Endothelial cell of umbilical vein (primary cell): ENCODE results near the gene ZNF778. TPM values are rescaled to one million over a fixed set of nuclear protein-coding genes. Genes with fewer than 3 reads are reported as not detected.
"Not testable (repeated sequence)": the region's sequence is repeated elsewhere in the genome, so short reads cannot be mapped to it uniquely, and the experiment has no call there.

Experiments
- BruUV-seq: library from RNA; stranded (reverse); fragments of 400-500 nt; replicated peaks from 2 replicates; lab custom pipeline; 2021; lab: Mats Ljungman, UMichigan
- CTCF ChIA-PET: fragments of 300-600, 350-600 bp; sonication (Branson Sonifier 250); formaldehyde crosslinking; loops from one replicate; lab custom pipeline; 2021; ENCODE audit warnings: antibody characterized with exemption, inconsistent platforms; lab: Charles Lee
- POLR2A ChIA-PET: fragments of 300-600, 350-600 bp; sonication (Branson Sonifier 250); formaldehyde crosslinking; loops from one replicate; lab custom pipeline; 2021; ENCODE audit warnings: antibody characterized with exemption, inconsistent platforms; lab: Charles Lee
- DNase-seq: peaks from one replicate; pipeline ENCODE4 v3.0.0-alpha.2; 2011; ENCODE audit warnings: low read depth, low spot score
- FAIRE-seq: peaks from 2 replicates; lab custom pipeline; 2011; peaks lifted over from hg19 to GRCh38; lab: Jason Lieb, UNC
- H2AFZ ChIP-seq: 2 replicates; pipeline ENCODE4 v1.6.0; 2012; ENCODE audit warnings: low read depth, low read length, control low read depth, inconsistent platforms
- H3K27ac ChIP-seq: 2 replicates; pipeline ENCODE4 v1.5.1; 2011; ENCODE audit warnings: low read depth, mild to moderate bottlenecking, control low read depth, low read length, moderate library complexity; ENCODE audit not compliant: insufficient read depth
- H3K27me3 ChIP-seq, 2 experiments: 2 replicates each; pipeline versions ENCODE4 v1.6.0 to v1.6.1; 2011; ENCODE audit warnings: low read length in 2 of 2, mixed read lengths in 1 of 2; ENCODE audit not compliant: control insufficient read depth in 2 of 2, insufficient read depth in 2 of 2
- H3K36me3 ChIP-seq, 2 experiments: 2 replicates in 1 of 2; 3 replicates in 1 of 2; pipeline ENCODE4 v1.5.1; 2011; ENCODE audit warnings: low read length in 2 of 2, mild to moderate bottlenecking in 1 of 2, moderate library complexity in 1 of 2; ENCODE audit not compliant: control insufficient read depth in 2 of 2, insufficient read depth in 2 of 2; ENCODE audit errors: extremely low read depth in 1 of 2
- H3K4me1 ChIP-seq: 3 replicates; pipeline ENCODE4 v1.5.1; 2011; ENCODE audit warnings: mild to moderate bottlenecking, low read length; ENCODE audit not compliant: control insufficient read depth, insufficient read depth; ENCODE audit errors: extremely low read depth
- H3K4me2 ChIP-seq: 2 replicates; pipeline ENCODE4 v1.6.1; 2011; ENCODE audit warnings: low read length, control low read depth, mixed read lengths; ENCODE audit not compliant: insufficient read depth
- H3K4me3 ChIP-seq, 3 experiments: fragments of 200-600 bp in 1 of 3; sonication (generic), shearing (Covaris generic) in 1 of 3; replicated peaks in 1 of 3; 2 replicates each; pipeline ENCODE4 v1.5.1; 2011 to 2016; ENCODE audit warnings: control low read depth in 3 of 3, low read length in 3 of 3, mild to moderate bottlenecking in 2 of 3, inconsistent platforms in 1 of 3, low read depth in 1 of 3, moderate library complexity in 1 of 3; ENCODE audit not compliant: insufficient read depth in 1 of 3
- H3K79me2 ChIP-seq: 2 replicates; pipeline ENCODE4 v1.6.0; 2012; ENCODE audit warnings: low read length, inconsistent platforms; ENCODE audit not compliant: control insufficient read depth, insufficient read depth
- H3K9ac ChIP-seq: replicated peaks from 2 replicates; pipeline ENCODE3; 2011; ENCODE audit warnings: low read length, control low read depth; ENCODE audit not compliant: insufficient read depth; ENCODE audit errors: extremely low read depth
- H3K9me1 ChIP-seq: replicated peaks from 3 replicates; pipeline ENCODE4 v1.6.0; 2011; ENCODE audit warnings: mild to moderate bottlenecking, low read length; ENCODE audit not compliant: control insufficient read depth, insufficient read depth; ENCODE audit errors: extremely low read depth
- H3K9me3 ChIP-seq: replicated peaks from 2 replicates; pipeline ENCODE4 v1.5.1; 2012; ENCODE audit warnings: low read length, inconsistent platforms; ENCODE audit not compliant: control insufficient read depth, insufficient read depth
- H4K20me1 ChIP-seq: replicated peaks from 2 replicates; pipeline ENCODE3; 2011; ENCODE audit warnings: mild to moderate bottlenecking, low read length; ENCODE audit not compliant: control insufficient read depth, insufficient read depth; ENCODE audit errors: extremely low read depth
- EZH2 ChIP-seq: IDR thresholded peaks from 2 replicates; pipeline ENCODE4 v1.6.1; 2012; ENCODE audit warnings: borderline replicate concordance, low read depth, mild to moderate bottlenecking, moderate library complexity, low read length, inconsistent platforms; ENCODE audit not compliant: severe bottlenecking
- FOS ChIP-seq: IDR thresholded peaks from 2 replicates; pipeline ENCODE4 v1.6.1; 2011; ENCODE audit warnings: mild to moderate bottlenecking, low read length, moderate library complexity, borderline replicate concordance; ENCODE audit not compliant: insufficient read depth
- GATA2 ChIP-seq: IDR thresholded peaks from 2 replicates; pipeline ENCODE4 v1.7.0; 2011; ENCODE audit warnings: low read depth, mild to moderate bottlenecking, moderate library complexity, mixed read lengths, low read length; ENCODE audit not compliant: insufficient read length, insufficient read depth
- JUN ChIP-seq: IDR thresholded peaks from 2 replicates; pipeline ENCODE4 v1.6.1; 2011; ENCODE audit warnings: borderline replicate concordance, low read depth; ENCODE audit not compliant: insufficient read length, insufficient read depth
- MAX ChIP-seq: IDR thresholded peaks from 2 replicates; pipeline ENCODE4 v1.6.1; 2011; ENCODE audit not compliant: insufficient read depth, insufficient read length
- MYC ChIP-seq: IDR thresholded peaks from one replicate; pipeline ENCODE4 v1.6.1; 2011; ENCODE audit warnings: mild to moderate bottlenecking, low read depth, low read length
- POLR2A ChIP-seq: IDR thresholded peaks from 2 replicates; pipeline ENCODE4 v1.6.1; 2012; ENCODE audit warnings: low read depth, mild to moderate bottlenecking, control low read depth, low read length
- POLR2AphosphoS5 ChIP-seq: IDR thresholded peaks from 2 replicates; pipeline ENCODE4 v1.6.1; 2012; ENCODE audit warnings: low read depth, mild to moderate bottlenecking, control low read depth, low read length, moderate library complexity; ENCODE audit not compliant: insufficient read depth
- dilution Hi-C: fragments of 300-500 bp; cut with MboI; formaldehyde crosslinking; loops from one replicate; pipeline ENCODE4 v1.15.0; 2019; ENCODE audit warnings: low sequenced_read_pairs; ENCODE audit not compliant: extremely low pct_ligation_motif_present
- intact Hi-C: fragments of 100-400 bp; cut with micrococcal nuclease; formaldehyde crosslinking; loops from one replicate; pipeline ENCODE4 v1.10.0; 2022
- polyA plus RNA-seq, 4 experiments: library from polyadenylated mRNA; depleted of rRNA in 3 of 4; stranded (reverse) in 3 of 4; unstranded in 1 of 4; fragments of >200 nt; gene quantifications; 2 replicates each; pipeline versions ENCODE4 v1.2.1 to v1.2.3, GENCODE V29; 2011 to 2012; ENCODE audit warnings: missing spikeins in 1 of 4
- total RNA-seq: library from RNA; stranded (reverse); gene quantifications from 2 replicates; pipeline ENCODE4 v1.2.3, GENCODE V29; 2021
- TF ChIP-seq, protein P1 (sequence below), 2 donors: IDR thresholded peaks; 1 replicate in 1 of 2; 2 replicates in 1 of 2; pipeline ENCODE4 v1.5.1; 2011; ENCODE audit warnings: low read length in 2 of 2, mild to moderate bottlenecking in 2 of 2, moderate library complexity in 2 of 2, control low read depth in 1 of 2, inconsistent platforms in 1 of 2, low read depth in 1 of 2; ENCODE audit not compliant: insufficient read depth in 1 of 2; ENCODE audit errors: extremely low read depth in 1 of 2

Gene ZNF778
- total and polyA plus RNA-seq, 2 donors (not counting 3 experiments of a cell fraction or from before 2014, with no cell fraction given) = 3.8 to 10.9 TPM

DNA sequence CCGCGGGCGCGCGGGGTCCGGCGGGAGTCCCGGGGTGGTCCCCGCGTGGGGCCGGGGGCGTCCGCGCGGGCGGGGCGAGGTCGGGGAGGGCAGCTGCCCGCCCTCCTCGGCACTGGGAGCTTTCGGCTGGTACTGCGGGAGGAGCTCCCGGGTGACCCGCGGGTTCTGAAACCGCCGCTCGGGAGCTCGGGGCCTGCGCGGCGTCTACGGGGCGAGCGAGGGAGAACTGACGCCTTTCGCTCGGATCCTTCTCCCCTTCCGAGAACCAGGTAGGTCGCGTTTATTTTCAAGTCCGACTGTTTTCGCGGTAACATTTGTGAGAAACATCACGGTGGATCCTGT, 30.2 kb downstream of the ZNF778 start:
- dilution Hi-C loops, H3K9me3 ChIP-seq, H4K20me1 ChIP-seq, H3K4me1 ChIP-seq, POLR2A ChIA-PET, H3K9ac ChIP-seq, intact Hi-C loops, H3K79me2 ChIP-seq, H3K27me3 ChIP-seq, DNase-seq, H3K9me1 ChIP-seq, BruUV-seq, H3K36me3 ChIP-seq, H3K27ac ChIP-seq: not testable (repeated sequence)
- H3K4me3 ChIP-seq = peak overlapping the region in 1 of 3 experiments; percentile 45
- peak; percentile 54 for FAIRE-seq
- CTCF ChIA-PET = interaction anchor here (0.6 to 1.4 kb wide), 9 partner anchors 10 to 261 kb away, joined by 3 to 5 read pairs (median 3); partner anchors contain the start of genes SPG7 and ZNF778
- peak overlapping the region; percentile 36 for H3K4me2 ChIP-seq
- peak overlapping the region; percentile 68 for H2AFZ ChIP-seq

DNA sequence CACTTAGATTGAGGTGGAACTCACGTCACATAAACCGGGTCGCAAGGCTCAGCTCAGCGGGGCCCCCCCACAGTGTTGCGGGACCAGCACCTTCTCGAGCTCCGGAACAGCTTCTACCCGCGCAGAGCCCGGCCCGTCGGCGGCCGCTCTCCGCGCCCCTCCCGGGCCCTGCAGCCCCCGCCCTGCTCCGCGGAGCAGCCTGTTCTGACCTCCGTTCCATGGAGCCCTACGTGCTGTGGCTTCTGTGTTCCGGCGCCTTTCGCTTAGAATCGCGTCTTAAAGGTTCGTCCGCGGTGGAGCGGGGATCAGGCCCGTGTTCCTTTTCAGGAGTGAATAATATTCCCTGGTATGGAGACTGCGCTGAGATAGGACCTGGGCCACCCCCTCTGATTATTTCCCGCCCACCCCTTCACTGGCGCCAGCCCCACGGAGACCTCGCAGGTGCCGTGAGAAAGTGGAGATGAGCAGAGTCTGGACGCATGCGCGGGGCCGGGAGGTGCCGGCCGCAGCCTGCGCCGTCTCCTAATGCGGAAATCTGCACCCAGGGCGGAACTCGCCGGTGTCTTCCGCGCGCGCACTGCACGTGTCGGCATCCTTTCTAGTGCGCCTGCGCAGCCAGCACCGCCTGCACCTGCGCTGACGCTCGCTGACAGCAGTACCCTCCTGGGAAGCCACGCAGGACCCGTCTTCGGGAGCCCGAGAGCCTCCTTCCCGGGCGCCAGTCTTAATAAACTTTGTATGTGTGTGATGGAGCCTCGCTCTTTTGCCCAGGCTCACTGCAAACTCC, 30.9 kb downstream of the ZNF778 start:
- H3K4me3 ChIP-seq = no peak overlapping the region
- no peaks in the 10 kb centered on the region for H3K9me3 ChIP-seq
- FAIRE-seq (no peak), DNase-seq (no peak)
- no peak overlapping the region for H3K4me2 ChIP-seq
- BruUV-seq = no TSS peak
- dilution Hi-C loops (no loop called here), intact Hi-C loops (no loop called here)
- H3K9ac ChIP-seq = no peak overlapping the region
- peak overlapping the region; percentile 68 for H2AFZ ChIP-seq
- H3K4me1 ChIP-seq = no peaks in the 10 kb centered on the region
- H3K36me3 ChIP-seq = no peaks in the 10 kb centered on the region
- H3K27ac ChIP-seq = no peak overlapping the region
- H3K9me1 ChIP-seq = no peaks in the 10 kb centered on the region
- ChIA-PET POLR2A (no interaction called here), CTCF (interaction anchor here (1.2 to 1.3 kb wide), 2 partner anchors 31 to 260 kb away, joined by 3 read pairs; partner anchors contain the start of genes SPG7 and ZNF778)
- H3K79me2 ChIP-seq = no peaks in the 10 kb centered on the region
- no peaks in the 10 kb centered on the region for H3K27me3 ChIP-seq
- no peak for TF ChIP-seq JUN
- no peak for TF ChIP-seq GATA2
- no peak for TF ChIP-seq EZH2
- no peak for TF ChIP-seq FOS
- no peak for TF ChIP-seq POLR2A
- TF ChIP-seq, protein P1, sequence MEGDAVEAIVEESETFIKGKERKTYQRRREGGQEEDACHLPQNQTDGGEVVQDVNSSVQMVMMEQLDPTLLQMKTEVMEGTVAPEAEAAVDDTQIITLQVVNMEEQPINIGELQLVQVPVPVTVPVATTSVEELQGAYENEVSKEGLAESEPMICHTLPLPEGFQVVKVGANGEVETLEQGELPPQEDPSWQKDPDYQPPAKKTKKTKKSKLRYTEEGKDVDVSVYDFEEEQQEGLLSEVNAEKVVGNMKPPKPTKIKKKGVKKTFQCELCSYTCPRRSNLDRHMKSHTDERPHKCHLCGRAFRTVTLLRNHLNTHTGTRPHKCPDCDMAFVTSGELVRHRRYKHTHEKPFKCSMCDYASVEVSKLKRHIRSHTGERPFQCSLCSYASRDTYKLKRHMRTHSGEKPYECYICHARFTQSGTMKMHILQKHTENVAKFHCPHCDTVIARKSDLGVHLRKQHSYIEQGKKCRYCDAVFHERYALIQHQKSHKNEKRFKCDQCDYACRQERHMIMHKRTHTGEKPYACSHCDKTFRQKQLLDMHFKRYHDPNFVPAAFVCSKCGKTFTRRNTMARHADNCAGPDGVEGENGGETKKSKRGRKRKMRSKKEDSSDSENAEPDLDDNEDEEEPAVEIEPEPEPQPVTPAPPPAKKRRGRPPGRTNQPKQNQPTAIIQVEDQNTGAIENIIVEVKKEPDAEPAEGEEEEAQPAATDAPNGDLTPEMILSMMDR (IDR thresholded peaks at IDR 0.05; ENCODE audit: extremely low read depth in 1 of 2, insufficient read depth in 1 of 2, low read depth in 1 of 2, low read length in 2 of 2) = no peak
- TF ChIP-seq MAX = no peak
- no peak for TF ChIP-seq POLR2AphosphoS5
- no peak for TF ChIP-seq MYC
- no peaks in the 10 kb centered on the region for H4K20me1 ChIP-seq
